ENCODE measurements around the gene LRRC28. TPM values are rescaled to one million over a fixed set of nuclear protein-coding genes. Genes with fewer than 3 reads are reported as not detected.

Gene LRRC28
- total RNA-seq, 1 experiment from 2014 or later: 21.4 TPM

GRCh38 chr15:99404454-99404853 is 153.2 kb downstream of the LRRC28 start:
- no peaks in the 10 kb centered on the region for H3K27me3 ChIP-seq (ENCODE audit: insufficient read depth, low read length)
- H3K27ac ChIP-seq (ENCODE audit: low read depth, low read length): no peak overlapping the region
- H3K79me2 ChIP-seq (ENCODE audit: insufficient read depth, low read length): no peaks in the 10 kb centered on the region
- ATAC-seq (no peak), DNase-seq (ENCODE audit: low read depth, low spot score) (no peak)
- no TSS peak for BruUV-seq (replicated peaks)
- no peak overlapping the region for H3K4me2 ChIP-seq (ENCODE audit: low read length)
- H3K4me1 ChIP-seq (ENCODE audit: control insufficient read depth in 1 of 2, insufficient read depth in 2 of 2, low read length in 2 of 2): peaks cover 0 to 17% of the 10 kb centered on the region in 2 experiments; a peak in 1 of 4 replicates
- TF ChIP-seq CBX3 (IDR thresholded peaks at IDR 0.05; ENCODE audit: low read depth): no peak
- no peak for TF ChIP-seq EZH2phosphoT487 (IDR thresholded peaks at IDR 0.05; ENCODE audit: borderline replicate concordance)
- TF ChIP-seq YY1 (IDR thresholded peaks at IDR 0.05; ENCODE audit: extremely low read depth, insufficient replicate concordance, low read depth, low read length): no peak
- no peak for TF ChIP-seq SIN3A (IDR thresholded peaks at IDR 0.05; ENCODE audit: low read depth)
- TF ChIP-seq FOSL1 (IDR thresholded peaks at IDR 0.05; ENCODE audit: low read depth): no peak
- no peak for TF ChIP-seq TCF7L2 (IDR thresholded peaks at IDR 0.05; ENCODE audit: borderline replicate concordance, extremely low read depth, insufficient read depth, insufficient read length)
- TF ChIP-seq RAD21 (IDR thresholded peaks at IDR 0.05; ENCODE audit: low read depth): no peak
- TF ChIP-seq ATF3 (IDR thresholded peaks at IDR 0.05): no peak
- TF ChIP-seq CEBPB (IDR thresholded peaks at IDR 0.05; ENCODE audit: low read depth): no peak
- TF ChIP-seq SRF (IDR thresholded peaks at IDR 0.05; ENCODE audit: low read depth): no peak
- TF ChIP-seq ZNF274 (IDR thresholded peaks at IDR 0.05; ENCODE audit: low read depth, low read length): no peak
- TF ChIP-seq POLR2A (IDR thresholded peaks at IDR 0.05; ENCODE audit: borderline replicate concordance, extremely low read depth, insufficient read depth, insufficient read length): no peak
- intact Hi-C loops (cut with micrococcal nuclease): no loop called here
- no peak overlapping the region for H3K9ac ChIP-seq (ENCODE audit: low read length)
- no peak overlapping the region for H3K4me3 ChIP-seq (replicated peaks in 1 of 2; ENCODE audit: low read depth in 1 of 2, low read length in 2 of 2)
- ChIA-PET CTCF (no interaction called here), POLR2A (no interaction called here), RAD21 (ENCODE audit: low non-redundant PET in 1 of 2, low total read pairs in 2 of 2, uncharacterized antibody in 2 of 2, unreplicated experiment in 2 of 2) (no interaction called here)
- no peaks in the 10 kb centered on the region for H3K9me3 ChIP-seq (ENCODE audit: control insufficient read depth in 1 of 2, insufficient read depth in 1 of 2, low read depth in 1 of 2, low read length in 2 of 2)
- no peaks in the 10 kb centered on the region for H4K20me1 ChIP-seq (ENCODE audit: insufficient read depth)
- H3K36me3 ChIP-seq (ENCODE audit: control insufficient read depth in 1 of 2, insufficient read depth in 2 of 2, low read length in 2 of 2): no peaks in the 10 kb centered on the region
- no peak overlapping the region for H2AFZ ChIP-seq (ENCODE audit: low read depth, low read length, poor library complexity, severe bottlenecking)
- H3K9me2 ChIP-seq (ENCODE audit: insufficient read depth): no peaks in the 10 kb centered on the region

GRCh38 chr15:99406120-99406519 is 154.8 kb downstream of the LRRC28 start:
- Histone ChIP-seq H3K27ac (ENCODE audit: low read depth, low read length) (no peak overlapping the region), H3K9ac (ENCODE audit: low read length) (no peak overlapping the region), H3K9me2 (ENCODE audit: insufficient read depth) (no peaks in the 10 kb centered on the region), H4K20me1 (ENCODE audit: insufficient read depth) (no peaks in the 10 kb centered on the region), H3K79me2 (ENCODE audit: insufficient read depth, low read length) (no peaks in the 10 kb centered on the region), H3K4me1 (ENCODE audit: control insufficient read depth in 1 of 2, insufficient read depth in 2 of 2, low read length in 2 of 2) (peaks cover 0 to 17% of the 10 kb centered on the region in 2 experiments; a peak in 1 of 4 replicates), H3K36me3 (ENCODE audit: control insufficient read depth in 1 of 2, insufficient read depth in 2 of 2, low read length in 2 of 2) (no peaks in the 10 kb centered on the region), H3K9me3 (ENCODE audit: control insufficient read depth in 1 of 2, insufficient read depth in 1 of 2, low read depth in 1 of 2, low read length in 2 of 2) (no peaks in the 10 kb centered on the region), H2AFZ (ENCODE audit: low read depth, low read length, poor library complexity, severe bottlenecking) (no peak overlapping the region), H3K4me3 (replicated peaks in 1 of 2; ENCODE audit: low read depth in 1 of 2, low read length in 2 of 2) (no peak overlapping the region), H3K4me2 (ENCODE audit: low read length) (no peak overlapping the region), H3K27me3 (ENCODE audit: insufficient read depth, low read length) (no peaks in the 10 kb centered on the region)
- BruUV-seq (replicated peaks): no TSS peak
- ATAC-seq: no peak
- DNase-seq (ENCODE audit: low read depth, low spot score): no peak
- RAD21 ChIA-PET (ENCODE audit: low non-redundant PET in 1 of 2, low total read pairs in 2 of 2, uncharacterized antibody in 2 of 2, unreplicated experiment in 2 of 2): no interaction called here
- intact Hi-C loops (cut with micrococcal nuclease): no loop called here
- CTCF ChIA-PET: interaction anchor here (1.2 to 2.8 kb wide), 2 partner anchors 298 to 350 kb away, joined by 5 to 10 read pairs; no protein-coding TSS in a partner anchor
- TF ChIP-seq EZH2 (IDR thresholded peaks at IDR 0.05) (no peak), JUND (IDR thresholded peaks at IDR 0.05) (no peak)
- TF ChIP-seq, protein P1, sequence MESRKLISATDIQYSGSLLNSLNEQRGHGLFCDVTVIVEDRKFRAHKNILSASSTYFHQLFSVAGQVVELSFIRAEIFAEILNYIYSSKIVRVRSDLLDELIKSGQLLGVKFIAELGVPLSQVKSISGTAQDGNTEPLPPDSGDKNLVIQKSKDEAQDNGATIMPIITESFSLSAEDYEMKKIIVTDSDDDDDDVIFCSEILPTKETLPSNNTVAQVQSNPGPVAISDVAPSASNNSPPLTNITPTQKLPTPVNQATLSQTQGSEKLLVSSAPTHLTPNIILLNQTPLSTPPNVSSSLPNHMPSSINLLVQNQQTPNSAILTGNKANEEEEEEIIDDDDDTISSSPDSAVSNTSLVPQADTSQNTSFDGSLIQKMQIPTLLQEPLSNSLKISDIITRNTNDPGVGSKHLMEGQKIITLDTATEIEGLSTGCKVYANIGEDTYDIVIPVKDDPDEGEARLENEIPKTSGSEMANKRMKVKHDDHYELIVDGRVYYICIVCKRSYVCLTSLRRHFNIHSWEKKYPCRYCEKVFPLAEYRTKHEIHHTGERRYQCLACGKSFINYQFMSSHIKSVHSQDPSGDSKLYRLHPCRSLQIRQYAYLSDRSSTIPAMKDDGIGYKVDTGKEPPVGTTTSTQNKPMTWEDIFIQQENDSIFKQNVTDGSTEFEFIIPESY (IDR thresholded peaks at IDR 0.05; ENCODE audit: extremely low read depth, insufficient replicate concordance, low read length): no peak
- POLR2A ChIA-PET: no interaction called here

All from HCT116 (cell line).